ENCODE results near the gene MATN1.

DNA sequence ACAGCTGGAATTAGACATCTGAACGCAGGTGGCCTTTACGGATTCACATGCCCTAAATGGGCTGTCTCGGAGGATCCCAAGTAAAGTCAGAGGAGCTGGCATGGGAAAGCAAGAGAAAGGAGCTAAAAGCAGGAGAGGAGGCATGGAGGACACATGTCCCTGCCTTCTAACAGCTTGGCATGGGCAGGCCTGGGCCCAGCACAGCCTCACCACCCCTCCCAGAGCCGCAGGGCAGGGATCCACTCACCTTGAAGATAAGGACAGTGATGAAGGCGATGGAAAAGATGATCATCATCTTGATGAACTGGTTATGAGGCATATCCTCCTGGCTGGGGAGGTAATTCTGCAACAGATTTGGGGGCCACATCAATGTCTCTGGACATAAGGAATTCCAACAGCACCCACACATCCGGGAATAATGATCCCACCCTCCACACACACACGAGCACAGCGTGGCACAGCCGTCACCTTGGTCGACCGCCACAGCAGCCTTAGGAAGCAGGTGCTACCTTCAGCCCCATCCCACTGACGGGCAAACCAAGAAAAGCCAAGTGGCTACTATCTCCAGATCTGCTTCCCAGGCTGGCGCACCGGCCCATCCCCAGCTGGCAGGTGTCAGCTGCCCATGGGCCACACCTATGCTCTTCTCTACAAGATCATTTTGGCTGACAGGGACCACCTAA lies 14.1 kb upstream of the MATN1 start:
- TF ChIP-seq, protein P1, sequence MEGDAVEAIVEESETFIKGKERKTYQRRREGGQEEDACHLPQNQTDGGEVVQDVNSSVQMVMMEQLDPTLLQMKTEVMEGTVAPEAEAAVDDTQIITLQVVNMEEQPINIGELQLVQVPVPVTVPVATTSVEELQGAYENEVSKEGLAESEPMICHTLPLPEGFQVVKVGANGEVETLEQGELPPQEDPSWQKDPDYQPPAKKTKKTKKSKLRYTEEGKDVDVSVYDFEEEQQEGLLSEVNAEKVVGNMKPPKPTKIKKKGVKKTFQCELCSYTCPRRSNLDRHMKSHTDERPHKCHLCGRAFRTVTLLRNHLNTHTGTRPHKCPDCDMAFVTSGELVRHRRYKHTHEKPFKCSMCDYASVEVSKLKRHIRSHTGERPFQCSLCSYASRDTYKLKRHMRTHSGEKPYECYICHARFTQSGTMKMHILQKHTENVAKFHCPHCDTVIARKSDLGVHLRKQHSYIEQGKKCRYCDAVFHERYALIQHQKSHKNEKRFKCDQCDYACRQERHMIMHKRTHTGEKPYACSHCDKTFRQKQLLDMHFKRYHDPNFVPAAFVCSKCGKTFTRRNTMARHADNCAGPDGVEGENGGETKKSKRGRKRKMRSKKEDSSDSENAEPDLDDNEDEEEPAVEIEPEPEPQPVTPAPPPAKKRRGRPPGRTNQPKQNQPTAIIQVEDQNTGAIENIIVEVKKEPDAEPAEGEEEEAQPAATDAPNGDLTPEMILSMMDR (IDR thresholded peaks at IDR 0.05), result no peak
- TF ChIP-seq CBFB (CRISPR knock-in tag; IDR thresholded peaks at IDR 0.05; ENCODE audit: low read depth), result no peak
- no peak for TF ChIP-seq CREB1 (CRISPR knock-in tag; IDR thresholded peaks at IDR 0.05)
- TF ChIP-seq NFE2L1 (CRISPR knock-in tag; IDR thresholded peaks at IDR 0.05), result no peak
- no peak for TF ChIP-seq TCF7 (CRISPR knock-in tag; IDR thresholded peaks at IDR 0.05; ENCODE audit: low read depth)
- TF ChIP-seq JUN (CRISPR knock-in tag; IDR thresholded peaks at IDR 0.05), result no peak
- no peak for TF ChIP-seq NR3C1 (CRISPR knock-in tag; conservative IDR thresholded peaks at IDR 0.05; ENCODE audit: low read depth)
- TF ChIP-seq FOXP1 (CRISPR knock-in tag; IDR thresholded peaks at IDR 0.05; ENCODE audit: borderline replicate concordance), result no peak
- no peak for TF ChIP-seq RELA (CRISPR knock-in tag; IDR thresholded peaks at IDR 0.05; ENCODE audit: borderline replicate concordance)
- TF ChIP-seq NR1H2 (CRISPR knock-in tag; IDR thresholded peaks at IDR 0.05), result no peak

Data from WTC11 (cell line).